H1 (cell line): ENCODE measurements around the gene NRXN3. TPM values are rescaled to one million over a fixed set of nuclear protein-coding genes. Genes with fewer than 3 reads are reported as not detected.

Source experiments
- polyA plus RNA-seq, 7 experiments: library from polyadenylated mRNA; depleted of rRNA in 3 of 7; stranded (reverse) in 5 of 7; unstranded in 2 of 7; fragments of >200 nt in 5 of 7; fragments of 200-250 nt in 2 of 7; gene quantifications; 1 replicate in 5 of 7; 2 replicates in 1 of 7; 4 replicates in 1 of 7; pipeline versions ENCODE4 v1.2.1 to v1.2.3, GENCODE V29; 2011 to 2013; ENCODE audit warnings: missing spikeins in 2 of 7, mixed read lengths in 2 of 7
- total RNA-seq: library from RNA; stranded (reverse); fragmentation: NEBNext Ultra II Directional; extraction: Animal tissue kit (Norgen Biotek cat#: 25700); gene quantifications from 2 replicates; pipeline ENCODE4 v1.2.1, GENCODE V29; 2021
- TF ChIP-seq, protein P1 (sequence below): IDR thresholded peaks from 2 replicates; pipeline ENCODE4 v1.6.1; 2011; ENCODE audit warnings: low read depth, mild to moderate bottlenecking, low read length; ENCODE audit not compliant: insufficient read depth

NRXN3 gene
- total and polyA plus RNA-seq, 2 of the 8 experiments (the other 6 are each of a cell fraction or from before 2014, with no cell fraction given) = 2.6 to 4.1 TPM

DNA sequence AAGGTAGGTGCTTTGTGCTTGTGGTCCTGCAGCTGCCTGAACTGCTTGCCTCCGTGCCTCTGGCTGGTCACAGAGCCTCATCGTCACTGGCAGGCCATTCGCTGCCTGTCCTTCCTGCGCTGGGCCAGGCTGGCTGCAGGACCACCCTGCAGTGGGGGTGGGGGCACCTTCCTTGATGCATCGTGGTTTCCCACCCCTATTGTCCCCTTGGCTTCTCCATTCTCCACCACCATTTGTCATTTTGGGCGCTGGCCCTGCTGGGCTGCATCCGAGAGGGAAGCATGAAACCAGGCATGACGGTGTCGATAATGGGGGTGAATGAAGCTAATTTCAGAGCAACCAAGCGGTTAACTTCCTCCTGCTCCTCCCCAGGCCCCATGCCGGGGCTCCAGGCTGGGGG, 127.7 kb downstream of the NRXN3 start (continued):
- TF ChIP-seq, protein P1, sequence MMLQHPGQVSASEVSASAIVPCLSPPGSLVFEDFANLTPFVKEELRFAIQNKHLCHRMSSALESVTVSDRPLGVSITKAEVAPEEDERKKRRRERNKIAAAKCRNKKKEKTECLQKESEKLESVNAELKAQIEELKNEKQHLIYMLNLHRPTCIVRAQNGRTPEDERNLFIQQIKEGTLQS = no peak
